DOHH2 (cell line): ENCODE data around the gene MUL1.
A peak's percentile ranks its signal among the peaks of the same experiment; 100 is the strongest.

Experiments used
- H3F3A ChIP-seq: fragments of 200-600 bp; sonication (generic), shearing (Covaris generic); 2 replicates; pipeline ENCODE4 v1.6.0; 2016; ENCODE audit warnings: antibody characterized with exemption, mild to moderate bottlenecking; ENCODE audit not compliant: control insufficient read depth, insufficient read depth
- H3K27ac ChIP-seq: fragments of 200-600 bp; sonication (generic); 2 replicates; pipeline ENCODE4 v1.5.1; 2014; ENCODE audit warnings: low read depth, mild to moderate bottlenecking, low read length, moderate library complexity
- H3K27me3 ChIP-seq: fragments of 200-600 bp; sonication (generic); 2 replicates; pipeline ENCODE4 v1.6.1; 2014; ENCODE audit warnings: mild to moderate bottlenecking, low read length, mixed read lengths; ENCODE audit not compliant: control insufficient read depth
- H3K36me3 ChIP-seq: fragments of 200-600 bp; sonication (generic); 2 replicates; pipeline ENCODE4 v1.6.1; 2014; ENCODE audit warnings: mild to moderate bottlenecking, low read length, moderate library complexity, mixed read lengths; ENCODE audit not compliant: control insufficient read depth
- H3K4me1 ChIP-seq: fragments of 200-600 bp; sonication (generic); 2 replicates; pipeline ENCODE4 v1.6.1; 2014; ENCODE audit warnings: mild to moderate bottlenecking, low read length, mixed read lengths; ENCODE audit not compliant: control insufficient read depth
- H3K4me2 ChIP-seq: fragments of 200-600 bp; sonication (generic); 2 replicates; pipeline ENCODE4 v1.6.0; 2014; ENCODE audit warnings: mild to moderate bottlenecking, low read length, moderate library complexity
- H3K4me3 ChIP-seq: fragments of 200-600 bp; sonication (generic); 2 replicates; pipeline ENCODE4 v1.5.1; 2014; ENCODE audit warnings: mild to moderate bottlenecking, low read length, mixed read lengths
- H3K79me2 ChIP-seq: fragments of 200-600 bp; sonication (generic); 2 replicates; pipeline ENCODE4 v1.6.1; 2014; ENCODE audit warnings: mild to moderate bottlenecking, low read length, mixed read lengths; ENCODE audit not compliant: control insufficient read depth
- H3K9me2 ChIP-seq: fragments of 200-600 bp; sonication (generic); replicated peaks from 2 replicates; pipeline ENCODE4 v1.6.1; 2014; ENCODE audit warnings: mild to moderate bottlenecking, low read length, mixed read lengths; ENCODE audit not compliant: control insufficient read depth
- H3K9me3 ChIP-seq: fragments of 200-600 bp; sonication (generic); 2 replicates; pipeline ENCODE4 v1.6.1; 2014; ENCODE audit warnings: antibody characterized with exemption, low read length, mixed read lengths; ENCODE audit not compliant: control insufficient read depth, insufficient read depth
- H4K20me1 ChIP-seq: fragments of 200-600 bp; sonication (generic); 2 replicates; pipeline ENCODE4 v1.6.0; 2014; ENCODE audit warnings: low read depth, mild to moderate bottlenecking, antibody characterized with exemption, low read length, moderate library complexity; ENCODE audit not compliant: control insufficient read depth, insufficient read depth
- CTCF ChIP-seq: fragments of 200-600 bp; sonication (generic); IDR thresholded peaks from one replicate; pipeline ENCODE4 v1.5.1; 2014; ENCODE audit warnings: antibody characterized with exemption, mild to moderate bottlenecking, low read depth, low read length; ENCODE audit not compliant: poor library complexity, severe bottlenecking
- EZH2phosphoT487 ChIP-seq: fragments of 200-600 bp; sonication (generic); IDR thresholded peaks from 2 replicates; pipeline ENCODE4 v1.6.1; 2017; ENCODE audit warnings: borderline replicate concordance, mild to moderate bottlenecking, antibody characterized with exemption, low read length, moderate library complexity, mixed read lengths

MUL1 gene

DNA sequence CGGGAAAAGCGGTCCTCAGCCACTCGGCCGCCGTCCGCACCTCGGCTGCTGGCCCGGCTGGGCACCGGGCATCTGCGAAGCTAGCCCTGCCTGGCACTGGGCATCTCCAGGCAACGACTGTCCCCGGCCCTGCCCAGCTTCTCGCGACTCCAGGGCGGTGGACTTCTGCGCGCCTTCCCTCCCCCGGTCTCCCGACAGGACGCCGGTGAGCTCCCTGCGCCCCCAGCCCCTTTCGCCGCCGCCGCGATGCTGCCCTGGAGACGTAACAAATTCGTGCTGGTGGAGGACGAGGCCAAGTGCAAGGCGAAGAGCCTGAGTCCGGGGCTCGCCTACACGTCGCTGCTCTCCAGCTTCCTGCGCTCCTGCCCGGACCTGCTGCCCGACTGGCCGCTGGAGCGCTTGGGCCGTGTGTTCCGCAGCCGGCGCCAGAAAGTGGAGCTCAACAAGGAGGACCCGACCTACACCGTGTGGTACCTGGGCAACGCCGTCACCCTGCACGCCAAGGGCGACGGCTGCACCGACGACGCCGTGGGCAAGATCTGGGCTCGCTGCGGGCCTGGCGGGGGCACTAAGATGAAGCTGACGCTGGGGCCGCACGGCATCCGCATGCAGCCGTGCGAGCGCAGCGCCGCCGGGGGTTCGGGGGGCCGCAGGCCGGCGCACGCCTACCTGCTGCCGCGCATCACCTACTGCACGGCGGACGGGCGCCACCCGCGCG is 44.9 kb upstream of the MUL1 start:
- H4K20me1 ChIP-seq = no peaks in the 10 kb centered on the region; the same call in 1 of the 2 replicates
- H3K9me3 ChIP-seq = no peaks in the 10 kb centered on the region
- H3K4me3 ChIP-seq = no peak overlapping the region
- no peak overlapping the region for H3K4me2 ChIP-seq
- H3K36me3 ChIP-seq = no peaks in the 10 kb centered on the region
- no peak for TF ChIP-seq CTCF
- TF ChIP-seq EZH2phosphoT487 = no peak
- H3F3A ChIP-seq = no peaks in the 10 kb centered on the region
- peaks cover 7% of the 10 kb centered on the region; the same call in 1 of the 2 replicates for H3K27me3 ChIP-seq
- no peaks in the 10 kb centered on the region for H3K79me2 ChIP-seq
- no peaks in the 10 kb centered on the region for H3K9me2 ChIP-seq
- H3K27ac ChIP-seq = no peak overlapping the region
- peaks cover 14% of the 10 kb centered on the region for H3K4me1 ChIP-seq

- H3F3A ChIP-seq = no peaks in the 10 kb centered on the region
- H3K9me2 ChIP-seq = no peaks in the 10 kb centered on the region
- peak within 1 kb of the TSS; percentile 31 for H3K4me2 ChIP-seq
- no peak for TF ChIP-seq EZH2phosphoT487
- no peak for TF ChIP-seq CTCF
- peaks cover 7% of the 10 kb centered on the region; the same call in 1 of the 2 replicates for H3K27me3 ChIP-seq
- H3K36me3 ChIP-seq = no peaks in the 10 kb centered on the region
- H4K20me1 ChIP-seq = no peaks in the 10 kb centered on the region; the same call in 1 of the 2 replicates
- peaks cover 14% of the 10 kb centered on the region for H3K4me1 ChIP-seq
- no peak within 1 kb of the TSS for H3K27ac ChIP-seq
- H3K4me3 ChIP-seq = no peak within 1 kb of the TSS
- H3K79me2 ChIP-seq = no peaks in the 10 kb centered on the region
- H3K9me3 ChIP-seq = no peaks in the 10 kb centered on the region
Measured at GRCh38 chr1:20551945-20552727, 44.2 kb upstream of the MUL1 start, which contains the start of gene FAM43B. FAM43B (plus strand) TSS chr1:20552573; CDS start chr1:20552974, 401 bp downstream.

GRCh38 chr1:20551161-20551560 is 43.2 kb upstream of the MUL1 start:
- H3K79me2 ChIP-seq = no peaks in the 10 kb centered on the region
- H3K9me3 ChIP-seq = no peaks in the 10 kb centered on the region
- no peak overlapping the region for H3K27ac ChIP-seq
- no peaks in the 10 kb centered on the region; the same call in 1 of the 2 replicates for H4K20me1 ChIP-seq
- peaks cover 10% of the 10 kb centered on the region; the same call in 1 of the 2 replicates for H3K27me3 ChIP-seq
- no peaks in the 10 kb centered on the region for H3F3A ChIP-seq
- H3K4me3 ChIP-seq = peak overlapping the region; percentile 6; the same call in 1 of the 2 replicates
- no peaks in the 10 kb centered on the region for H3K36me3 ChIP-seq
- no peaks in the 10 kb centered on the region for H3K9me2 ChIP-seq
- TF ChIP-seq CTCF (no peak), EZH2phosphoT487 (no peak)
- H3K4me1 ChIP-seq = peaks cover 14% of the 10 kb centered on the region
- peak overlapping the region; percentile 31 for H3K4me2 ChIP-seq
